ENCODE results near the gene FHAD1.

The FHAD1 gene

DNA sequence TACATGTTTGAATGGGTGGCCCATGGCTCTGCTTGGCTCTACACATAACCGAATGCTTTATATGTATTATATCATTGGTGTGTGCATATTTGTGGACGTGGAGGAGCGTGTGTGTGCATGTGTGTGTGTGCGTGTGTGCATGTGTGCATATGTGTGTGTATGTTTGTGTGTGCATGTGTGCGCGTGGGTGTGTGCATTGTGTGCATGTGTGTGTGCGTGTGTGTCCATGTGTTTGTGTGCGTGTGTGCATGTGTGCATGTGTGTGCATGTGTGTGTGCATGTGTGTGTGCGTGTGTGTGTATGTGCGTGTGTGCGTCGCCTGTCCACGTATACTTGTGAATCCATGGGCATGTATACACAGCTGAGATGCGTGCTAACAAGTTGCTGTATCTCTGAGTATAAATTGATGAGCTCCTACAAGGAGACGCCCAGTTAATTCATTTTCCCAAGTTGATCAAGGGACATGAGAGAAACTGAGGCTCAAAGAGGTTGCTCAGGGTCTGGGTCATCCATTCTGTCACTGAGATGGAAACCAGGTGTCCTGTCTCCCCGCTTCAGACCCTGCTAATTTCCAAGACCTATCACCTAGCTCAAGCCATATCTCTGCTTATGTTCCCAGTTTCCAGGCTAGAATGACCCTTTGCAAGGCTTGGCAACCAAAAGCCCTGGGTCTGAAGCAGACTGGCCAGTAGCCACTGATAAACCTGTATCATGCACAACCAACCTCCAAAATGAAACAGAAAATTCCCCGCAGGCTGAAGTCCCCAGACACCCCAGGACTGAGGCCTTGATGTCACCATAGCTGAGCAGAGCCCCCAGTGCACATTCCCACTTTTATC is 188.4 kb downstream of the FHAD1 start:
- no peak for DNase-seq (ENCODE audit: low read depth in 2 of 2)

DNA sequence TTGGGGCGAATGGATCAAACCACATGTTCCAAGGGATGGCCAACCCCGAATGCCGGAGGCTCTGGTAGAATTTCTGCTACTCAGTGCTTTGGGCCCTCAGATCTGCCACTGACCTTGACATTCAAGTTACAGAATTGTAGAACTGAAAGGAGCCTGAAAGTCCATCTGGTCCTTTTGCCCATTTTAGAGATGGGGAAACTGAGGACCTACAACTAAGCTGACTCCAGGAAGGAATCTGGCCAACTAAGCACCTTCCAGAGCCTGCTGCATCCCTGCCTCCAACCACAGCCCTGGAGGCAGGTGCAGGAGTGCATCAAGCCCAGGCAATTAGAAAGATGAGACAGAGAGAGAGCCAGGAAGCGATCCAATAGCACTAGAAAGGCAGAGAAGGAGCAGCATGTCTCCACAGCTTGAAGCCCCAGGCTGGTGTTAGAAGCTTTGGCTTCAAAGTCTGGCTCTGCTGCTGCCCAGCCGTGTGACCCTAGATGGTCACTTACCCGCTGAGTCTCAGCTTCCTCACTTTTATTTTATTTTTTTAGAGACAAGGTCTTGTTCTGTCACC is 189.9 kb downstream of the FHAD1 start:
- DNase-seq (ENCODE audit: low read depth in 2 of 2): no peak

GRCh38 chr1:15439325-15439724 is 192.3 kb downstream of the FHAD1 start:
- DNase-seq (ENCODE audit: low read depth in 2 of 2): no peak

DNA sequence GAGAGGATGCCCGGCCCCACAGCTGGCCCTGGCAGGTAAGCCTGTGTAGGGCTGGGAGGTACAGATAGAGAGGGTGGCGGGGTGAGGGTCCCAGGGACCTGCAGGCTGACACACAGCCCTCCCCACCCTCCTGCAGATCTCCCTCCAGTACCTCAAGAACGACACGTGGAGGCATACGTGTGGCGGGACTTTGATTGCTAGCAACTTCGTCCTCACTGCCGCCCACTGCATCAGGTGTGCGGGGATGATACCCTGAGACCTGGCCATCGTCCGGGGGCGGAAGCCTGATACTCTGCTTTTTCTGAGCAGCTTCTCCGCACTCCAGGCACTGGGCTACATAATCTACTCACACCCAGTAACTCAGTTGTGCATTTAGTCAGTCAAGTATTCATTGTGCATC is 193.3 kb downstream of the FHAD1 start:
- DNase-seq (ENCODE audit: low read depth in 2 of 2): no peak

- no peak for DNase-seq (ENCODE audit: low read depth in 2 of 2)
Observed at GRCh38 chr1:15441247-15441646, 194.2 kb downstream of the FHAD1 start.

DNA sequence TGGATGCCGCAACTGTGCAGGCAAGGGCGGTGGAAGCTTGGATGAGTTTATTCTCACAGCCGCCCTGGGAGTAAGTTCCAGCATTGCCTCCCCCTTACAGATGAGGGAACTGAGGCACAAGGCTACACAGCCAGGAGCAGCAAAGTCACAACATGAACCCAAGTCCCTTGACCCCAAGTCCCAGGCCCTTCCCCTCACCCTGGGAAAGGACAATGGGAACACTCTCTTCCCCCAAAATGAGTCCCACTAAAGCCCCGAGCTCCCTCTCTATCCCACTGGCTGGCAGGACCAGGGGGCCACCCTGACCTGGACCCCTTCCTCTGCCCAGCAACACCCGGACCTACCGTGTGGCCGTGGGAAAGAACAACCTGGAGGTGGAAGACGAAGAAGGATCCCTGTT is 195.1 kb downstream of the FHAD1 start:
- DNase-seq (ENCODE audit: low read depth in 2 of 2): no peak

DNA sequence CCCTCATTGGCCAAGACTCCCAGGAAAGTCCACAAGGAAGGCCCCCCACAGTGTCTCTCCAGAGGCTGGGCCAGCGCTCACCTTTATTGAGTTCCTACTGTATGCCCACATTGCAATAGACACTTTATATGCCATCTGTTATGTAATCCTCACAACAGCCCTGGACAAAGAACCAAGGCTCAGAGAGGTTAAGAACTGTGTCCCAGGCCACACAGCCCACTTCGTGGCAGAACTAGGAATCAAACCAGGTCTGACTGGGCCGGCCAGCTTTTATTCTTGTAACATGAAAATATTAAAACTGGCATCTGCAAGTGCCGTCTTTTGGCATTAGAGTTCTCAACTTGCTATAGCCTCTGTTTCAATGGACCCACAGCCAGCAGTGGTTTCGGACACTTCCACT is 195.7 kb downstream of the FHAD1 start:
- no peak for DNase-seq (ENCODE audit: low read depth in 2 of 2)

DNA sequence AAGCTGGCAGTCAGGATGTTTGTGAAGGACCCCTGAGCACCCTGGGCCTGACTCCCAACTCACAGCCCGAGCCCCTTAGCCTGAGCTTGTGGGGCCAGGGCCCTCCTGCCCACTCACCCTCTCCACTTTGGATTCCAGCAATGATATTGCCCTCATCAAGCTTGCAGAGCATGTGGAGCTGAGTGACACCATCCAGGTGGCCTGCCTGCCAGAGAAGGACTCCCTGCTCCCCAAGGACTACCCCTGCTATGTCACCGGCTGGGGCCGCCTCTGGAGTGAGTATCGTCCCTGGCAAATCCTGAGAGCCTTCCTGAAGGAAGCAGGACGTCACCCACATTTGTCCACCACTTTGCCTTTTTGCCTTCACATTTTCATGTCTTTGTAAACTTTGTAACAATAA is 196.3 kb downstream of the FHAD1 start:
- no peak for DNase-seq (ENCODE audit: low read depth in 2 of 2)

DNA sequence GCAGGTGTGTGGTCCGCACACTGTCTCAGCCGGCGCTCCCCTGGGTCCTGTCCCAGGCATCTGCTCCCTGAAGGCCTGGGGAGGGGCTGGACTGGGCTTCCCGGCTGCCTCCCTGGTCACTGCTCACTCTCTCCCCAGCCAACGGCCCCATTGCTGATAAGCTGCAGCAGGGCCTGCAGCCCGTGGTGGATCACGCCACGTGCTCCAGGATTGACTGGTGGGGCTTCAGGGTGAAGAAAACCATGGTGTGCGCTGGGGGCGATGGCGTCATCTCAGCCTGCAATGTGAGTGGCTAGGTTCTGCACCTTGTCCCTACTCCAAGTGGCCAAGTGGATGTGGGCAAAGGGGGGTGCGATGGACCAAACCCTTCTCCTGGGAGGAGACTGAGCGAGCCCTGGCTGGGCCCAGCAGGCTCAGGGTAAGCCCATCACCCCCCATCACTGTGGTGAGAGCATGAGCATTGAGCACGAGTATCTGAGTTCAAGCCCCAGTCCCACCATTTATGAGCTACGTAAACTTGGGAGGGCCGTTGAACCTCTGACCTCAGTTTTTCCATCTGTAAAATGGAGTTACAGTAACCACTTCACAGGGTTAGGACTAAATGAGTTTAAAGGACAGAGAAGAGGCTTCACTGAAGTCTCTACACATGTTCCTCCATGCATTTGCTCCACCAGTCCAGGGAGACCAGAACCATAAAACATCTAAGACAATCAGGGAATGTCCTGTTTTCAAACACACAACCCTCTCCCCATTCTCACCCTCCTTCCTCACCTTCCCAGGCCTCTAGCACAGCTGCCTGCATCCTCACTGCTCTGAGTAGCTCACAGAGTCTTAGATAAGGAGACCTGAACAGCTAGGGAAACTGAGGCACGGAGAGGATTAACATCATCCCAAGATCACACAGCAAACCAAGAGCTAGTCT is 197.7 kb downstream of the FHAD1 start:
- no peak for DNase-seq (ENCODE audit: low read depth in 2 of 2)

GRCh38 chr1:15445390-15446122 is 198.5 kb downstream of the FHAD1 start:
- no peak for DNase-seq (ENCODE audit: low read depth in 2 of 2)

DNA sequence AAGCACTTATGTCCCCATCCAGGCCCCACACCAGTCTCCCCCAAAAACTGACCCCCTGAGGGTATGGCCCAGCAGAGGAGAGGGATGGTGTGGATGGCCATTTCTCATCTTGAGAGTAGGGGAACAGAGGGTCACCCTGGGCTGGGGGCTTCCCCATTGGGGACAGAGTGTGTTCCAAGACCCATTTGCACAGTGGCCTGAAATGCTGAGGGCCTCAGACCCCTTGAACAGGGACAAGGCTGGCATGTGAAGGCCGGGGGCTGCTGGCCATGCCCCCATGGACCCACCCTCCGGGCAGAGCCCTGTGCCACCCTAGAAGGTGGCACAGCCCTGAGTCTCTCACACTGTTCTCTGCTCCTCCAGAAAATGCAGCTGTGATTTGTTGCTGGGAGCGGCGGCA is 199.2 kb downstream of the FHAD1 start:
- no peak for DNase-seq (ENCODE audit: low read depth in 2 of 2)
